Uterus (tissue), 2 donors: ENCODE measurements around the gene EHD3.

ENCODE experiments used
- POLR2A ChIP-seq, 2 donors: fragments of 450-650 bp; IDR thresholded peaks; one replicate each; pipeline ENCODE4 v1.6.1; 2016; ENCODE audit warnings: antibody characterized with exemption in 2 of 2, mild to moderate bottlenecking in 1 of 2, moderate library complexity in 1 of 2
- TF ChIP-seq, protein P1 (sequence below), 4 experiments: fragments of 200-600 bp in 2 of 4; fragments of 450-650 bp in 2 of 4; sonication (generic) in 2 of 4; IDR thresholded peaks; one replicate each; pipeline ENCODE4 v1.5.1; 2016 to 2019; ENCODE audit warnings: antibody characterized with exemption in 4 of 4, mild to moderate bottlenecking in 2 of 4, moderate library complexity in 1 of 4

DNA sequence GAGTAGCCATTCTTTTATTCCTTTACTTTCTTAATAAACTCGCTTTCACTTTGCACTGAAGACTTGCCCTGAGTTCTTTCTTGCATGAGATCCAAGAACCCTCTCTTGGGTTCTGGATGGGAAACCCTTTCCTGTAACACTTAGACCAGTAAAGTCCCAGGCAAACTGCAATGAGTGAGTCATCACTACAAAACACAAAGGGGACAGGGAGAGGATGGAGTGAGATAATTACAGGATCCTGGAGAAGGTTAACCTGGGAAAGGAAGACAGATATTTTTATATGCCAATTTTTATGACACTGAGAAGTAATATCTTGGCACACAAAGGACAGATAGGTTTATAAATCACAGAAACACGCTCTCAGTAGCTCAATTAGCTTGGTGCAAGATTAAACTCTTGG lies 48.7 kb downstream of the EHD3 start:
- TF ChIP-seq, protein P1, sequence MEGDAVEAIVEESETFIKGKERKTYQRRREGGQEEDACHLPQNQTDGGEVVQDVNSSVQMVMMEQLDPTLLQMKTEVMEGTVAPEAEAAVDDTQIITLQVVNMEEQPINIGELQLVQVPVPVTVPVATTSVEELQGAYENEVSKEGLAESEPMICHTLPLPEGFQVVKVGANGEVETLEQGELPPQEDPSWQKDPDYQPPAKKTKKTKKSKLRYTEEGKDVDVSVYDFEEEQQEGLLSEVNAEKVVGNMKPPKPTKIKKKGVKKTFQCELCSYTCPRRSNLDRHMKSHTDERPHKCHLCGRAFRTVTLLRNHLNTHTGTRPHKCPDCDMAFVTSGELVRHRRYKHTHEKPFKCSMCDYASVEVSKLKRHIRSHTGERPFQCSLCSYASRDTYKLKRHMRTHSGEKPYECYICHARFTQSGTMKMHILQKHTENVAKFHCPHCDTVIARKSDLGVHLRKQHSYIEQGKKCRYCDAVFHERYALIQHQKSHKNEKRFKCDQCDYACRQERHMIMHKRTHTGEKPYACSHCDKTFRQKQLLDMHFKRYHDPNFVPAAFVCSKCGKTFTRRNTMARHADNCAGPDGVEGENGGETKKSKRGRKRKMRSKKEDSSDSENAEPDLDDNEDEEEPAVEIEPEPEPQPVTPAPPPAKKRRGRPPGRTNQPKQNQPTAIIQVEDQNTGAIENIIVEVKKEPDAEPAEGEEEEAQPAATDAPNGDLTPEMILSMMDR (IDR thresholded peaks at IDR 0.05): no peak
- TF ChIP-seq POLR2A (IDR thresholded peaks at IDR 0.05): no peak
